ENCODE data around the gene HOXB9.
A peak's percentile ranks its signal among the peaks of the same experiment; 100 is the strongest.

- TF ChIP-seq CTCF (IDR thresholded peaks at IDR 0.05) (no peak), POLR2AphosphoS5 (IDR thresholded peaks at IDR 0.05; ENCODE audit: low read depth, low read length) (0 out of 2 replicates have a peak, but pooled peaks have one; percentile 59), TCF7L2 (IDR thresholded peaks at IDR 0.05; ENCODE audit: low read depth, low read length) (peak; percentile 96), SIN3A (IDR thresholded peaks at IDR 0.05; ENCODE audit: borderline replicate concordance, insufficient read depth, low read depth, low read length) (no peak), REST (IDR thresholded peaks at IDR 0.05; ENCODE audit: insufficient read depth in 1 of 2, low read depth in 2 of 2, low read length in 1 of 2) (no peak; a peak in 1 of 4 replicates)
Measured at GRCh38 chr17:48601539-48602425, 24.4 kb downstream of the HOXB9 start.

Measured in Panc1 (cell line).